ENCODE data around the gene MED26.

Gene MED26

DNA sequence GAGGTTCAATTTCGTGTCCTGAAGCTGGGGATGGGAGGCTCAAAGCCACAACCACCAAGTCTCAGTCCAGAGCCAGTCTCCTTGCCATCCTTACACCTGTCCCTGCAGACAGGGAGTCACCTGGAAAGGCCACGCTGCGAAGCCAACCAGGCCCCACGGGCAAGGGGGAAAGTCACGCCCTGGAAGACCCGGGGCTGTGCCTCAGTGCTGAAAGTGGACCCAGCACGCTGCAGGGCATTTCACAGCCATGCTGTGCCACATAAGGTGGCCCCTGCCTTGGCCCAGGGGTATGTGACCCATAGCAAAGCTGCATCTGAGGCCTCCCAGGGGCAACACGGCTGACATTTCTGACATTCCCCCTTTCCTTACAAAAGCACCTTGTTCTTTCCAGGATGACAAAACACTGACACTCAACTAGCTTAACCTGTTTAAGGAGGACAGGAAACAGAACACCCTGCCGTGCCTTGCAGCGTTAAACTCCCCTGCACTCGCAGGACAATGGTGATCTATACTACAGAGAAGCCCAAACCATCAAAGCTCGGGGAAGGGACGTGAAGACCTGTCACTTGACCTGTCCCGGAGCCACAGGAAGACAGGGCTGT lies 100.6 kb downstream of the MED26 start:
- TF ChIP-seq, protein P1, sequence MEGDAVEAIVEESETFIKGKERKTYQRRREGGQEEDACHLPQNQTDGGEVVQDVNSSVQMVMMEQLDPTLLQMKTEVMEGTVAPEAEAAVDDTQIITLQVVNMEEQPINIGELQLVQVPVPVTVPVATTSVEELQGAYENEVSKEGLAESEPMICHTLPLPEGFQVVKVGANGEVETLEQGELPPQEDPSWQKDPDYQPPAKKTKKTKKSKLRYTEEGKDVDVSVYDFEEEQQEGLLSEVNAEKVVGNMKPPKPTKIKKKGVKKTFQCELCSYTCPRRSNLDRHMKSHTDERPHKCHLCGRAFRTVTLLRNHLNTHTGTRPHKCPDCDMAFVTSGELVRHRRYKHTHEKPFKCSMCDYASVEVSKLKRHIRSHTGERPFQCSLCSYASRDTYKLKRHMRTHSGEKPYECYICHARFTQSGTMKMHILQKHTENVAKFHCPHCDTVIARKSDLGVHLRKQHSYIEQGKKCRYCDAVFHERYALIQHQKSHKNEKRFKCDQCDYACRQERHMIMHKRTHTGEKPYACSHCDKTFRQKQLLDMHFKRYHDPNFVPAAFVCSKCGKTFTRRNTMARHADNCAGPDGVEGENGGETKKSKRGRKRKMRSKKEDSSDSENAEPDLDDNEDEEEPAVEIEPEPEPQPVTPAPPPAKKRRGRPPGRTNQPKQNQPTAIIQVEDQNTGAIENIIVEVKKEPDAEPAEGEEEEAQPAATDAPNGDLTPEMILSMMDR (IDR thresholded peaks at IDR 0.05; ENCODE audit: low read depth, low read length, missing control alignments), result no peak
- DNase-seq (ENCODE audit: extremely low read depth, low read depth), result no peak
- no peak overlapping the region for H3K4me3 ChIP-seq (replicated peaks; ENCODE audit: low read depth, low read length)

DNA sequence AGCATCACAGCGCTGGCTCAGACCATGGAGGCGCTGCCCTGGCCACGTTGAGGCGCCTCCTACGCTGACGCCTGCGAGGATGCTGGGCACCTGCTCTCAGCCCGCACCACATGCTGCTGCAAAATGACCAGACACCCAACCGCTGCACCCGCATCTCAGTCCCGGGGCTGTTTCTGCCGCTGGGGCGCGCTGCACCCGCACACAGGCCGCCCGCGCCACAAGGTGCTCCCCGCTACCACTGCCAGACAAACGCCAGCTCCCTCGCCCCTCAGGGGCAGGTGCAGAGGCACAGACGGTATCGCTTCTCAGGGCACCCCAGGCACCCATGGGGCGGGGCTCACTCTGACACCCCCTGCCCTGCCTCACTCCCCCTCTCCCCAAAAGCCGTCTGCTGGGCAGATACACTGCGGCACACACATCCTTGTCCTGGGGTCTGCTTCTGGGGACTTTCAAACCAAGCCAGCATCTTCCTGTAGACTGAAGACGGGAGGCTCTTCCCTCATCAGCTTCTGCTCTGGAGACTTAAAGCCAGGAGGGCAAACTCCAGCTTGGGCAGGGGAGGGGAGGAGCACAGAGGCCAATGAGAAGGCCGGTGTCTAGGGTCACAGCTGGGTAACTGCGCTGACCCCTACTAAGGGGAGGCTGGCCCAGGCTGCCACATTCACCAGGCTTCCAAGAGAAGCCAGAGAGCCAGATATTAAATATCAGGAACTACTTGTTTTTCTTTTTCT lies 102.1 kb downstream of the MED26 start:
- TF ChIP-seq, protein P1 (IDR thresholded peaks at IDR 0.05; ENCODE audit: low read depth, low read length, missing control alignments), result no peak
- DNase-seq (ENCODE audit: extremely low read depth, low read depth), result no peak
- no peak overlapping the region for H3K4me3 ChIP-seq (replicated peaks; ENCODE audit: low read depth, low read length)

DNA sequence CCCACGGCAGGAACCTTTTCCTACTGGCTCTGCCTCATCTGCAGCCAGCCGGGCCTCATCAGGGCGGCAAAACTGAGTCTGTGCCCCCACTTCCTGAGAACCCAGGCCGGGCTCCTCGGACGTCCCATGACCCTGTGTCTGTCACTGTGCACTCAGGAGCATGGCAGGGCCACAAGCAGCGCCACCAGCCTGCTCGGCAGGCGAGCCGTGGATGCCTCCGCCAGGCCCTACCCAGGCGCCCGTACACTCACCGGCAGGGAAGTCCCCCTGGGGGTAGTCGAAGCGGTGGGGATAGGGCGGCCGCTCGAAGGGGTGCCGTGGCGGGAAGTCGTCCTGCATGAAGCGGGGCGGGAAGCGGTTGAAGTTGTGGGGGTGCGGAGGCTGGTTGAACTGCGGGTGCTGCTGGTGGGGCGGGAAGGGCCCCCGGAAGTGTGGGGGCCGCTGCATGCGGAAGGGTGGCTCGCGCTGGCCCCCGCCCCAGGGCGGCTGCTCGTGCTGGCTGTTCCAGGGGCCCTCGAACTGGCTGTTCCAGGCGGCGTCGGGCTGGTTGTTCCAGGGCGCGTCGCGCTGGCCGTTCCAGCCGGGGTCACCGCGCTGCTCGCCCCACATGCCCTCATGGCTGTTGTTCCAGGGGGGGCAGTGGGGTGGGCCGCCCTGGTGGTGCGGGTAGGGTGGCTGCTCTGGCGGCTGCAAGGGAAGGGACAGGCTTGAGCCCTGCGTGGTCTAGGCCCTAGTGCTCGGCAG lies 102.8 kb downstream of the MED26 start:
- TF ChIP-seq, protein P1 (IDR thresholded peaks at IDR 0.05; ENCODE audit: low read depth, low read length, missing control alignments), result no peak
- no peak overlapping the region for H3K4me3 ChIP-seq (replicated peaks; ENCODE audit: low read depth, low read length)
- DNase-seq (ENCODE audit: extremely low read depth, low read depth), result no peak

Data from HFF-Myc (cell line).